ENCODE data around the gene RBM27.

GRCh38 chr5:146221234-146221633, 17.8 kb downstream of the RBM27 start:
- TF ChIP-seq, protein P1, sequence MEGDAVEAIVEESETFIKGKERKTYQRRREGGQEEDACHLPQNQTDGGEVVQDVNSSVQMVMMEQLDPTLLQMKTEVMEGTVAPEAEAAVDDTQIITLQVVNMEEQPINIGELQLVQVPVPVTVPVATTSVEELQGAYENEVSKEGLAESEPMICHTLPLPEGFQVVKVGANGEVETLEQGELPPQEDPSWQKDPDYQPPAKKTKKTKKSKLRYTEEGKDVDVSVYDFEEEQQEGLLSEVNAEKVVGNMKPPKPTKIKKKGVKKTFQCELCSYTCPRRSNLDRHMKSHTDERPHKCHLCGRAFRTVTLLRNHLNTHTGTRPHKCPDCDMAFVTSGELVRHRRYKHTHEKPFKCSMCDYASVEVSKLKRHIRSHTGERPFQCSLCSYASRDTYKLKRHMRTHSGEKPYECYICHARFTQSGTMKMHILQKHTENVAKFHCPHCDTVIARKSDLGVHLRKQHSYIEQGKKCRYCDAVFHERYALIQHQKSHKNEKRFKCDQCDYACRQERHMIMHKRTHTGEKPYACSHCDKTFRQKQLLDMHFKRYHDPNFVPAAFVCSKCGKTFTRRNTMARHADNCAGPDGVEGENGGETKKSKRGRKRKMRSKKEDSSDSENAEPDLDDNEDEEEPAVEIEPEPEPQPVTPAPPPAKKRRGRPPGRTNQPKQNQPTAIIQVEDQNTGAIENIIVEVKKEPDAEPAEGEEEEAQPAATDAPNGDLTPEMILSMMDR (conservative IDR thresholded peaks at IDR 0.05; ENCODE audit: low read depth, low read length): no peak
- no peak for TF ChIP-seq EZH2 (IDR thresholded peaks at IDR 0.05; ENCODE audit: low read length, unreplicated experiment)
